GM21367 (cell line): ENCODE measurements around the gene RPS6KB2.
"Not testable (repeated sequence)": the region's sequence is repeated elsewhere in the genome, so short reads cannot be mapped to it uniquely, and the experiment has no call there.

Experiments
- ATAC-seq: cut with Tn5 transposase; IDR thresholded peaks from one replicate; pipeline ENCODE4 v1.9.1; 2021; ENCODE audit not compliant: unreplicated experiment

The RPS6KB2 gene

GRCh38 chr11:67397536-67397935 lies 30.8 kb upstream of the RPS6KB2 start:
- ATAC-seq = no peak

GRCh38 chr11:67397986-67398660 lies 30.2 kb upstream of the RPS6KB2 start:
- ATAC-seq = no peak

GRCh38 chr11:67398661-67399563 lies 29.4 kb upstream of the RPS6KB2 start:
- no peak for ATAC-seq

- no peak for ATAC-seq
Measured at GRCh38 chr11:67400251-67400941, 27.9 kb upstream of the RPS6KB2 start.

GRCh38 chr11:67400942-67401494 lies 27.3 kb upstream of the RPS6KB2 start:
- ATAC-seq = peak; percentile 7

- peak; percentile 40 for ATAC-seq
Measured at GRCh38 chr11:67401495-67402191, 26.7 kb upstream of the RPS6KB2 start, which contains the start of gene PPP1CA. TSS of gene PPP1CA (minus strand) at chr11:67401858. CDS start at chr11:67401782, 76 bp downstream.

GRCh38 chr11:67402192-67402839 lies 26.0 kb upstream of the RPS6KB2 start:
- not testable (repeated sequence) for ATAC-seq

- ATAC-seq = not testable (repeated sequence)
Measured at GRCh38 chr11:67403085-67403484, 25.2 kb upstream of the RPS6KB2 start.

GRCh38 chr11:67404515-67405195 lies 23.6 kb upstream of the RPS6KB2 start:
- ATAC-seq = no peak

- no peak for ATAC-seq
Measured at GRCh38 chr11:67405196-67405567, 23.1 kb upstream of the RPS6KB2 start.

- no peak for ATAC-seq
Measured at GRCh38 chr11:67405688-67406339, 22.5 kb upstream of the RPS6KB2 start.

GRCh38 chr11:67406420-67406968 lies 21.8 kb upstream of the RPS6KB2 start:
- ATAC-seq = no peak

GRCh38 chr11:67406969-67407687 lies 21.2 kb upstream of the RPS6KB2 start:
- no peak for ATAC-seq

- no peak for ATAC-seq
Measured at GRCh38 chr11:67407688-67408163, 20.6 kb upstream of the RPS6KB2 start.

- no peak for ATAC-seq
Measured at GRCh38 chr11:67408437-67409200, 19.7 kb upstream of the RPS6KB2 start.

- ATAC-seq = no peak
Measured at GRCh38 chr11:67409261-67409666, 19.0 kb upstream of the RPS6KB2 start.

- no peak for ATAC-seq
Measured at GRCh38 chr11:67409781-67410368, 18.4 kb upstream of the RPS6KB2 start.
